NCI-H2107 (cell line): ENCODE data around the gene CHST14.

Source experiments
- DNase-seq: peaks from one replicate; lab custom pipeline; 2025; lab: John Stamatoyannopoulos, UW

Gene CHST14

GRCh38 chr15:40463279-40463678 lies 7.5 kb upstream of the CHST14 start:
- DNase-seq = no peak

- no peak for DNase-seq
Measured at GRCh38 chr15:40463886-40464545, 6.8 kb upstream of the CHST14 start.

GRCh38 chr15:40464595-40465185 lies 6.1 kb upstream of the CHST14 start:
- no peak for DNase-seq

DNA sequence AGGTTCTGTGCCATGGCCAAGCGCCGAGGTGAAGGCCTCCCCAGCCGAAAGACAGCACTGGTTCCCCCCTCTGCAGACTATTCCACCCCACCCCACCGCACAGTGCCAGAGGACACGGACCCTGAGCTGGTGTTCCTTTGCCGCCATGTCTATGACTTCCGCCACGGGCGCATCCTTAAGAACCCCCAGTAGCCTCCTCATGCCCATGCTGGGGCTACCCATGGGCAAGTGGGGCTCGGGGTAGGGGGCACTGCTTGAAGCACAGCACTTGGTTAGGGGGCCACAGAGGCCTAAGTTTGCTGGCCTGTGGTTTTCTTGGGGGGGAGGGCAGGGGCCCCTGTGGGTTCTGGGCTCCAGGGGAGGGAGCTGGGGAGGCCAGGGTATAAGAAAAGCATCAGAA lies 4.8 kb upstream of the CHST14 start:
- no peak for DNase-seq

DNA sequence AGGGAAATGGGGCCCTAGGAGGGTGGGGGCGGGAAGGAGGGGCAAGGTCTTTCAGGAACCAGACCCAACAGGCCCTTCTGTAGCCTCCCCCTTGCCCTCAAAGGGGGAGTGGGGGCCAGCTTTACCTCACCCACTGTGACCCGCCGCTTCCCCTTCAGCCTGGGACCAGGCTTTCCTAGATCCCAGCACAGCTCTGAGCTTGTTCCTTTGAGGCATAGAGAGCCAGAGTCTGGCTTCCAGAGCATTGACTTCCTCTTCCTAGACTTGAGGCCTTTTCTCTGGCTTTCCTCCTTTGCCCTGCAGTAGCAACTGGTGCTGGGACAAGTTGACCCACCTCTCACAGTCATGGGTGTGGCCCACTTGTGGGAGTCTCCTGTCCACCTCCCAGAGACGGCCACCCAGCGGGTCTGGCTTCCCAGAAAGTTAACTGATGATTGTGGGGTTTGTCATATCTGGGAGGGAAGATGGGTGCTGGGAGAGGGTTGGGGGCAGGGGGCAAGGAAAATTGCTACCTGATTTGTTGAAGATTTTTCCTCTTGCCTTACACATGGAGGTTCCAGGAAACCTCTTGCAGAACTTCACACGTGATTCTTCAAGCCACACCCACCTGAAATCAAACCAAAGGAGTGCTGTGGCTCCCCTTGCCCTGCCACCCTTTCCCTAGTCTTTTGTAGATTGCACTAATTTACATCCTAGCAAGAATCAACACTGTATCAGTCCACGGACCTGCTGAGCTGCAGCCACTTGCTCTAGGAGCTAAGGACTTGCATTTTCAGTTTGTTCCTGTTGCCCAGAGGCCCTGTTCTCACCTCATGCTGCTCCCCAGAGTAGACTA lies 4.1 kb upstream of the CHST14 start:
- no peak for DNase-seq

DNA sequence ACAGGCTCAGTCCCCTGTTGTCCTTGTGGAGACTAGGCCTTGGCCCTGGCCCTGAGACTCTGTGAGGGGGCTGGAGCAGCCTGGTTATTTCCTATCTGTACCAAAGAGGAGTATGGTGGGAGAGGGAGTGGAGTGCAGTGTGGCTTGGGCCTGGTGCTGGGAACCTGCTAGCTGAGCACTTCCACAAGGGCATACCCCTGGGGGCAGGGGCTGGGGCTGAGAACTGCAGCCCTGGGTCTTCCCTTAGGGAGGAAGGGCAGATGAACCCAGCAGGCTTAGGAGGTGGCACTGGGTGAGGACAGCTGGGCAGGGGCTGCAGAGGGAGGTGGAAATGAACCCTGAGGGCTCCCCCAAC lies 3.5 kb upstream of the CHST14 start:
- DNase-seq = no peak

GRCh38 chr15:40468898-40469331 lies 1.9 kb upstream of the CHST14 start:
- DNase-seq = no peak

DNA sequence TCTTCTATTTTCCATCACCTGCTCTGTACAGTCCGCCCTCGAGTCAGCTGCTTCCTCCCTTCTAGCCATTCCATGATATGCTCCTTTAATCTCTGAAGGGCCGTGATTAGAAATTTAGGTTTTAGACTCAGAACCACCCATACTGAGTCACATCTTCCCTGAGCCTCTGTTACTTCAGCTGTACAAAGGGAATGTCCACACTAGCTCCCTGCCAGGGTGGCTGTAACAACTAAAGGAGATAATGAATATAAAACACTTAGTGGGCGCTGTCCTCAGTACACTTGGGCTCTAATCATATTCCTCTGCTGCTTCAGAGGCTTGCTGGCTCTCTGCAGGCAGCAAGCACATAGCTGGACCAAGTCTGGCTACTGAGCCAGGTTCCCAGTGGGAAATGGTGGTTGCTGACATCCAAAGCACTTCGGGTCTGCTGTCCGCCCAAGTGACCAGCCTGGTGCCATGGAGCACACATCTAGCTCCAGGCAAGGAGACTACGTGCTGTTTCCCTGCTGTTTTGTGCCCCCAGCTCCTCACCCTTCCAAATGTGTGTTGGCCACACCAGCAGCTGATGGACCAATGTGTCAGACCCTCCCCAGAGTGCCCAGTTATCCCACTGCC lies 901 bp upstream of the CHST14 start:
- no peak for DNase-seq

GRCh38 chr15:40471105-40471807 lies 472 bp downstream of the CHST14 start:
- no peak for DNase-seq

DNA sequence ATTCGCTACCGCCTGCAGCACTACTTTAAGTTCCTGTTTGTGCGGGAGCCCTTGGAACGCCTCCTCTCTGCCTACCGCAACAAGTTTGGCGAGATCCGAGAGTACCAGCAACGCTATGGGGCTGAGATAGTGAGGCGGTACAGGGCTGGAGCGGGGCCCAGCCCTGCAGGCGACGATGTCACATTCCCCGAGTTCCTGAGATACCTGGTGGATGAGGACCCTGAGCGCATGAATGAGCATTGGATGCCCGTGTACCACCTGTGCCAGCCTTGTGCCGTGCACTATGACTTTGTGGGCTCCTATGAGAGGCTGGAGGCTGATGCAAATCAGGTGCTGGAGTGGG lies 995 bp downstream of the CHST14 start:
- no peak for DNase-seq

DNA sequence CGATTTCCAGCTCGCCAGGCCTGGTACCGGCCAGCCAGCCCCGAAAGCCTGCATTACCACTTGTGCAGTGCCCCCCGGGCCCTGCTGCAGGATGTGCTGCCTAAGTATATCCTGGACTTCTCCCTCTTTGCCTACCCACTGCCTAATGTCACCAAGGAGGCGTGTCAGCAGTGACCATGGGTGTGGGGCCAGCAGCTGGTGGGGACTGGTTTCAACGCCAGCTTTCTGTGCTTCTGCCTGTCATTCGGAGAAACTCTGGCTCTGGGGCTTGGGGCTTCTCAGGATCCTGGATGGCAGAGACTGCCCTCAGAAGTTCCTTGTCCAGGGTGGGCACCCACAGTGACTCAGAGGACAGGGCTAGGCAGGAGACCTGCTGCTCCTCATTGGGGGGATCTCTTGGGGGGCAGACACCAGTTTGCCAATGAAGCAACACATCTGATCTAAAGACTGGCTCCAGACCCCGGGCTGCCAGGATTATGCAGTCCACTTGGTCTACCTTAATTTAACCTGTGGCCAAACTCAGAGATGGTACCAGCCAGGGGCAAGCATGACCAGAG lies 1.5 kb downstream of the CHST14 start:
- DNase-seq = no peak

DNA sequence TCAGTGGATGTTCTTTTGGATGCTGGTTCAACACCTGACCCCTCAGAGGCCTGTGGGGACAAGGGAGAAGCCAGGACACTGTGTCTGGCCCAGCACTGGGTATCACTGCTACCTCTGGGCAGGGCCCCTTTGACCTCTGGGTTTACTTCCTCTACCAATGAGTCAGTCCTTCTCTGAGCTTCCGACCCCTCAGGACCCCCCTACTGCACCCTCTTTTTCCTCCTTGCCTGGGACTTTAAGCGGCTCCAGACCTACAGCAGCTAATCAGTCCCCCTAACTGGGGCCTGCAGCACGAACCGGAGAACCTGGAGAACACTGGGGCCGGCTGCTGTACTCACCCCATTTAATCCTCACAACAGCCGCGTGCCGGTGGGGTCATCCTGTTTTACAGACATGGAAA lies 3.8 kb downstream of the CHST14 start:
- no peak for DNase-seq

DNA sequence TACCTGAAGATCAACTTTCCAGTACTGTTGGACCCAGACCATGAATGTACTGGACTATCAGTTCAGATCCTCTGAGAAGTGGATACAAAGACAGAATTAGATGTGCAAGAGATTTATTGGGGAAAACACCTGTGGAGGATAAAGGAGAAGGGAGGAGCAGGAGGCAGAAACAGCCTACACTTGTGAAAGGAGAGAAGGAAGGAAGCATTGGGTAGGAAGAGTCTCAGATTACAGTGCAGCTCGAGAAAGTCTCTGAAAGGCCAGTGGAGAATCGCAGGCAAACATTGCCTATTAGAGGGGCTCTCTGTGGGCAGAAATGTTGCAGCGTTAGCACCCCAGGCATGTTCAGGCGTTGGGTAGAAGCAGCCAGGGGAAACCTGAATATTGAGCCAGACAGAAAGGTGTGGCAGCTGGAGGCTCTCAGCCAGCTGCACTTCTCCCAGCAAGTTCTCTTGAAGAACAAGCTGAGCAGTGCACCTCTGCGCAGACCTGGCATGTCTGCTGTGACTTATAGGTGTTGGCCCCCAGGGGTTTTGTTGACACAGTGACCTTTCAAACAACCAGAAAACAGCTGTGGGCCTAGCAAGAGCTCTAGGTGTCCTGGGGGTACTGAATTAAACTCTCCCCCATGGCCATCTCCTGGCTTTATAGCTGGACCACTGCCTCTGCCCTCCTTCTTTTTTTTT lies 7.0 kb downstream of the CHST14 start:
- no peak for DNase-seq

DNA sequence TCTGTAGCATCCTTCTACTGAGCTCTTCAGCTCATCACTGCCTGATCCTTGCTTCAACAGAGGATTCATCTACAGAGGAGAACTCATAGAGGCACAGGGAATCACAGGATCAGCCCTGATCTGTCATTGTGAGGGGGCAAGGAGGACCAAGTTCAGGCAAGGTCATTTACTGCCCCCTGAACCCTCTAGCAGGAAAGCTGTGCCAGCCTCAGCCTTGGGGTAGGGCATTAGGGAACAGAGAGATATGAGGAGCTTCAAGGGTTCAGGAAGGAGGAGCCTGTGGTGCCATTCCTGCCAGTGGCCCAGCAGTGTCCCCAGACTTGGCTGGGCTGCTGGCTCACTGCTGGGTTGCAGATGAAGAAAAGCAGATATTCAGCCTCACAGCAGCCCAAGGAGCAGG lies 8.2 kb downstream of the CHST14 start:
- no peak for DNase-seq

DNA sequence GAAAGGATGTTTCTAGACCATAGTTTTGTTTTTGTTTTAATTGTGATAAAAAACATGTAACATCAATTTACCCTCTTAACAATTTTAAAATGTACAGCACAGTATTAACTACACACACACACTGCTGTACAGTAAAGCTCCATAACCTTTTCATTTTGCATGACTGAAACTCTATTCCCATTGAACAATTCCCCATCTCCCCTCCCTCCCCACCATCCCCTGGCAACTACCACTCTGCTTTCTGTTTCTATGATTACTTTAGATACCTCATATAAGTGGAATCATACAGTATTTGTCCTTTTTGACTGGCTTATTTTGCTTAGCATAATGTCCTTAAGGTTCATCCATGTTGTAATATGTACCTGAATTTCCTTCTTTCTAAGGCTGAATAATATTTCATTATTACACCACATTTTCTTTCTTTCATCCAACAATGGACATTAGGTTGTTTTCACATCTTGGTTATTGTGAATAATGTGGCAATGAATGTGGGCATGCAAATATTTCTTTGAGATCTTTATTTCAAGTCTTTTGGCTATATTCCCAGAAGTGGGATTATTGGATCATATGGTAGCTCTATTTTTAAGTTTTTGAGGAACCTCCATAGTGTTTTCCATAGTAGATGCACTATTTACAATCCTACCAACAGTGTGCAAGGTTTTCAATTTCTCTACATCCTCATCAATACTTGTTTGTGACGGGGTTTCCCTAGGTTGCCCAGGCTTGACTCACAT lies 10.7 kb downstream of the CHST14 start:
- no peak for DNase-seq

- no peak for DNase-seq
Measured at GRCh38 chr15:40483919-40484318, 13.1 kb downstream of the CHST14 start.

DNA sequence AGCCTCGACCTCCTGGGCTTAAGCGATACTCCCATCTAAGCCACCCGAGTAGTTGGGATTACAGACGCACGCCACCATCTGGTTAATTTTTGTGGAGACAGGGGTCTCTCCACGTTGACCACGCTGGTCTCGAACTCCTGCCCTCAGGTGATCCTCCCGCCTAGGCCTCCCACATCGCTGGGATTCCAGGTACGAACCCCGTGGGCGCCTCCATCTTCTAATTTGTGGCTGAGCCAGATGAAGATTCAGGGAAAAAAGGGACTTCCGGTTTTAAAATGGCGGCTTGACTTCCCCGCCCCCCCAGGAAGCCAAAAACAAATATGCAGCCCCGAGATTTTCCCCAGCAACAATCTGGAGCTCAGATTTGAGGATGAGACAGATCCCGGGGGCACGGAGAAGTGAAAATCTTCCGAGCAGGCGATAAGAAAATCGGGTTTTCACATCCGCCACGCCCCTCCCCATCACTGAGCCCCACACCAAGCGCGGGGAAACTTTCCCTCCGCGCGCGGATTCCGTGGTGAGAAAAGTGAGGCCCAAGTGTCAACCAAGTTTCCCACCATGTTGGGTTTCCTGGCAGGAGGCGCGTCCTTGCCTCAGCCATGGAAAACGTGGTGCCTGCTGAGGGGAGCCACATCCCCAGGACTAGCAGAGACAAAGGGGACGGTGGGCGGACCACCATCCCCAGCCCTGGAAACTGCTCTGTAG lies 15.4 kb downstream of the CHST14 start:
- no peak for DNase-seq

DNA sequence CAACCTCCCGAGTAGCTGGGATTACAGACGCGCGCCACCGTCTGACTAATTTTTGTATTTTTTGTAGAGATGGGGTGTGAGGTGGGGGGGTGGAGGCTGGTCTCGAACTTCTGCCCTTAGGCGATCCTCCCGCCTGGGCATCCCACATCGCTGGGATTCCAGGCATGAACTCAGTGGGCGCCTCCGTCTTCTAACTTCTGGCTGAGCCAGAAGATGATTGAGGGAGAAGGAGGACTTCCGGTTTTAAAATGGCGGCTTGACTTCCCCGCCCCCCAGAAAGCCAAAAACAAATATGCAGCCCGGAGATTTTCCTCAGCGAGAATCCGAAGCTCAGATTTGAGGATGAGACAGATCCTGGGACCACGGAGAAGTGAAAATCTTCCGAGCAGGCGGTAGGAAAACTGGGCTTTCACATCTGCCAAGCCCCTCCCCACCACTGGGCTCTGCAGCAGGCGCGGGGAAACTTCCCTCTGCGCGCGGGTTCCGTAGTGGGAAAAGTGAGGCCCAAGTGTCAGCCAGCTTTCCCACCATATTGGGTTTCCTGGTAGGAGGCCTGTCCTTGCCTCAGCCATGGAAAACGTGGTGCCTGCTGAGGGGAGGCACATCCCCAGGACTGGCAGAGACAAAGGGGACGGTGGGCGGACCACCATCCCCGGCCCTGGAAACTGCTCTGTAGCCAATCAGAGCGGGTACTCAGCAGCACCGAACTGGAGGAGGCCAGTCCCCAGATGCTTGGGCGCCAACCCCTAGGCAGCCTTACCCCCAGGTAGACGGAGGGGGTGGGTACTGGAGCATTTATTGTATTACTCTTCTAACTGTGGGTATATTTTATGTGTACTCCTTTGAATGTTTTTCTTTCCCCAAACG lies 17.3 kb downstream of the CHST14 start:
- DNase-seq = no peak
